Esophagus (tissue), 2 donors: Measurements from ENCODE around the gene SYT7. TPM values are rescaled to one million over a fixed set of nuclear protein-coding genes. Genes with fewer than 3 reads are reported as not detected.

ENCODE experiments used
- H3K27ac ChIP-seq, 2 donors: one replicate each; pipeline ENCODE4 v1.5.1; 2013; ENCODE audit warnings: low read depth in 2 of 2, mild to moderate bottlenecking in 2 of 2, inconsistent platforms in 1 of 2, low read length in 1 of 2, moderate library complexity in 1 of 2
- H3K27me3 ChIP-seq, 2 donors: one replicate each; pipeline ENCODE4 v1.6.1; 2013; ENCODE audit warnings: low read length in 2 of 2, control low read depth in 1 of 2, mild to moderate bottlenecking in 1 of 2; ENCODE audit not compliant: insufficient read depth in 2 of 2, control insufficient read depth in 1 of 2
- H3K36me3 ChIP-seq, 2 donors: one replicate each; pipeline ENCODE4 v1.6.1; 2013; ENCODE audit warnings: low read length in 1 of 2; ENCODE audit not compliant: control insufficient read depth in 2 of 2, insufficient read depth in 2 of 2
- H3K4me1 ChIP-seq, 2 donors: one replicate each; pipeline ENCODE4 v1.6.1; 2013; ENCODE audit warnings: low read length in 1 of 2; ENCODE audit not compliant: control insufficient read depth in 2 of 2, insufficient read depth in 2 of 2
- H3K4me3 ChIP-seq, 2 donors: one replicate each; pipeline ENCODE4 v1.5.1; 2013; ENCODE audit warnings: low read length in 2 of 2, mild to moderate bottlenecking in 2 of 2, low read depth in 1 of 2, moderate library complexity in 1 of 2
- H3K9me3 ChIP-seq, 2 donors: one replicate each; pipeline ENCODE4 v1.6.1; 2013; ENCODE audit warnings: mild to moderate bottlenecking in 2 of 2, low read depth in 1 of 2, low read length in 1 of 2, moderate library complexity in 1 of 2; ENCODE audit not compliant: control insufficient read depth in 2 of 2, insufficient read depth in 1 of 2
- WGBS, 2 donors: extraction: QIAGEN DNeasy Blood & Tissue Kit; methylation state at CpG; one replicate each; pipeline ENCODE4 v1.1.7; 2013; 5-methylcytosine and 5-hydroxymethylcytosine counted together
- polyA plus RNA-seq, 2 donors: library from polyadenylated mRNA; stranded (reverse); fragments of 200-250 nt; gene quantifications; one replicate each; pipeline ENCODE4 v1.2.3, GENCODE V29; 2013
- donor health status: healthy with polysubstance abuse.
- donor health status: Bipolar disorder and iron deficiency.

The SYT7 gene
- polyA plus RNA-seq, 2 donors: 1.3 to 2.2 TPM

DNA sequence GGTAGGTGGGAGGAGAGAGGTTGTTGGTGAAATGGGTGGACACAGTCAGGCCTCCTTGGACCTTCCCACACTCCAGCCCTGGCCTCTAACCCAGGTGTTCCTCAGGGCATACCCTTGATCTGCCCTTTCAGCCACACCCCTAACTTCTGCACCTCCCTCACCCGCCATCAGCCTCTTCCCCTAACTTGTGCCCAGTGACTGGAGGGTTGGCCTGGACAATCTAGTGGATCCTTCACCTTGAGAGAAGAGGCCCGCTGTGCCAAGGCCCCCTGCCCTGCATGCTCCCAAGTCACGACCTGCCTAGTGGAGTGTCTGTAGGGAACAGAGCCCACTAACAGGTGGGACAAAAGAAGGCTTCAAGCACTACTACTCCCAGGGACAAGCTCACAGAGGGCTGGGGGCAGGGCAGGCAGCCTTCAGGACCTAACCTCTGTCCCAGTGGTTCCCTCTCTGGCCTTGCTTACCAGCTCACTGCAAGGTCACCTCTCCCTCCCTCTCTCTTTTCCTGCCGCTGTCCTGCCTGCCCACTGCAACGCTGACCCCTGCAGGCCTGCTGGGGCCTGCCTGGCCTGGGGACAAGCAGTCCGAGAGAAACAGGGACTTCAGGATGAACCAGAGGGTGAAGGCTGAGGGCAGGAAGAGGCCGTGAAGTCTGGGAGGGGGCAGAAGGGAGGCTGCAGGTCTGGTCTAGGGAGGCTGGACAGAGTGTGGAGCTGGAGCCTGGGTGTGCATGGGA, 3.3 kb downstream of the SYT7 start:
- peaks cover 0 to 9% of the 10 kb centered on the region in 2 donors for H3K27me3 ChIP-seq
- WGBS, 2 donors: 72 to 77% methylated on average over 7 of the region's 7 CpGs

DNA sequence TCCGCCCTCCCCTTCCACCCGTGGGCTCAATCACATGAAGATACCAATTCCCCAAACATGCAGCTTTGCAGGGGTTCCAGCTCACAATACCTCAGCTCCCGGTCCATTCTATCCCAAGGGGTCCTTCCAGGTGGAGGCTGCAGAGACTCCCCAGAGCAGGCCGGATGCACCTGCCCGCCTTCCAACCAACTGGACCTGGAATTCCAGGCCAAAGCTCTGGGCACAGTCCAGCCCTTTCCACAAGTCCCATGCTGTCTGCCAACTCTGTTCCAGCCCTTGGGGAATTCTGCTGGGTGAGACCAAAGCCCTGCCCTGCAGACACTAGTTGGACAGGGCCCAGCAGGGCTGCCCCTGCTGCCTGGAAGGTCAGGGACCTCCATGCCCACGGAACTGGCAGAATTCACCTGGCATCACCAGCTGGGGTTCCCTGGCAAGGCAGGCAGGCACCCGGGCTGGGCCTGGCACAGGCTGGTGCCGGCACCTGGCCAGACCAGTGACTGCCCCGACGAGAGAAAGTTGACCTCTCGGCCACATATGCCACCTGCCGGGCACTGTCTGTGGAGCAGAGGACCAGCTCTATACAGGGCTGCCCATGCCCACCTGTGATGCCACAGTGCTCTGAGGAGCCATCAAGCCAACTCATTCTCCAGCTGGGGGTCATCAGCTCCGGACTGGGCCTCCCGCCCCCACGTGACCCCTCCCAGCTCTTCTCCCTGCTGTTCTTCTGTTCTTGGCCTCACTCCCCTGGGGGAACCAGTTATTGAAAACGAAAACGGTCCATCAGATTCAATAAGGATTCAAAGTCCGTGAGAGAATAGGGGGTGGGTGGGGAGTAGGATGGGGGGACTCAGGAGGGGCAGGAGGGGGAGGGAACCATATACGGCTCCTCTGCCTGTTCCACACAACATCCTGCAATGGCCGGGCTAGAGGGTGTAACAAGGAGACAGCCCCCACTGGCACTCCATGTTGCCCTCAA, 4.7 kb downstream of the SYT7 start:
- H3K4me1 ChIP-seq: peaks cover 0 to 5% of the 10 kb centered on the region in 2 donors
- H3K36me3 ChIP-seq: no peaks in the 10 kb centered on the region
- no peak overlapping the region for H3K27ac ChIP-seq
- WGBS, 2 donors: 70 to 73% methylated on average over 20 of the region's 20 CpGs
- H3K27me3 ChIP-seq: peaks cover 0 to 9% of the 10 kb centered on the region in 2 donors
- no peaks in the 10 kb centered on the region for H3K9me3 ChIP-seq
- H3K4me3 ChIP-seq: no peak overlapping the region

More for the DNA sequence above, 3.3 kb downstream of the SYT7 start:
- Histone ChIP-seq H3K4me1 (peaks cover 5 to 6% of the 10 kb centered on the region in 2 donors), H3K4me3 (no peak overlapping the region), H3K27ac (no peak overlapping the region), H3K36me3 (no peaks in the 10 kb centered on the region), H3K9me3 (no peaks in the 10 kb centered on the region)

DNA sequence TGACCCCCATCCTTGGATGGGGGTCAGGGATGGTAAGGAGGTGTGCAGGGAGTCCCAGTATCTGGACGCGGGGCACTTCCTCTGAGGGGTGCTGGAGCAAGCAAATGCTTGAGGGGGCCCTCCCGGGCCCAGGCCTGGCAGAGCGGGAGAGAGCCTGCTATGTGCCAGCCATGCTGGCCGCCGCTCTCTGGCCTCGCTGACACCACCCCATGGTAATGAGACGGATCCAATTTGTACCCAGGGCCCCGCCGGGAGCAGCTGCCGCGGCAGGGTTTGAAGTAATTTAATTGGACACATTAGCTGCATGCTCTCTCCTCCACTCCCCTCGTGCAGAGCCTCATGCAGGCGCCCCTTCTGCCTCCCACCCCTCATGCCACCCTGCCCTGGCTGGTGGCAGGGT, 6.3 kb downstream of the SYT7 start:
- H3K4me1 ChIP-seq: peaks cover 0 to under 1% of the 10 kb centered on the region in 2 donors
- no peaks in the 10 kb centered on the region for H3K9me3 ChIP-seq
- H3K27me3 ChIP-seq: peaks cover 0 to under 1% of the 10 kb centered on the region in 2 donors
- H3K4me3 ChIP-seq: no peak overlapping the region
- H3K36me3 ChIP-seq: no peaks in the 10 kb centered on the region
- 73 to 79% methylated on average over 14 of the region's 14 CpGs for WGBS, 2 donors
- H3K27ac ChIP-seq: no peak overlapping the region

- no peaks in the 10 kb centered on the region for H3K27me3 ChIP-seq
- WGBS, 2 donors: 63 to 66% methylated on average over 5 of the region's 5 CpGs
- no peaks in the 10 kb centered on the region for H3K36me3 ChIP-seq
- no peaks in the 10 kb centered on the region for H3K9me3 ChIP-seq
- no peak overlapping the region for H3K4me3 ChIP-seq
- H3K27ac ChIP-seq: no peak overlapping the region
- H3K4me1 ChIP-seq: peaks cover 0 to 2% of the 10 kb centered on the region in 2 donors
Observed at GRCh38 chr11:61572913-61573312, 8.0 kb downstream of the SYT7 start.

DNA sequence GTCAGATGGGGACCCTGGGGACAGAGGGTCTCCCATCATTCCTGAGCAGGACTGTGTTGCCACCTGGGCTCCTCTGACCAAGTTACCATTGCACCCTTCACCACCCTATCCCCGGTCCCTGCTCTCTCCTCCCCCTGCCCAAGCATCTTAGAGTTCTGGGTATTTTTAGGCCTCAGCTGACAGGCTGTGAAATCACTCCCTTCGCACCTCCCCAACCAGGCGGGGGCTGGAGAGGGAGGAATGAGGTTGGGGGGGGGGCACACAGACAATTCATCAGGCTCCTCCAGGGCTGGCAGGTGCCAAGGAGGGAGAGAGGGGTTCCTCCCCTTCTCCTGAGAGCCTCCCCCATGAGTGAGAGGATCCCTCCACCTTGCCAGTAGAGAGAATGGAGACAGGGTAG, 9.0 kb downstream of the SYT7 start:
- WGBS, 2 donors: 70 to 74% methylated on average over 3 of the region's 3 CpGs

DNA sequence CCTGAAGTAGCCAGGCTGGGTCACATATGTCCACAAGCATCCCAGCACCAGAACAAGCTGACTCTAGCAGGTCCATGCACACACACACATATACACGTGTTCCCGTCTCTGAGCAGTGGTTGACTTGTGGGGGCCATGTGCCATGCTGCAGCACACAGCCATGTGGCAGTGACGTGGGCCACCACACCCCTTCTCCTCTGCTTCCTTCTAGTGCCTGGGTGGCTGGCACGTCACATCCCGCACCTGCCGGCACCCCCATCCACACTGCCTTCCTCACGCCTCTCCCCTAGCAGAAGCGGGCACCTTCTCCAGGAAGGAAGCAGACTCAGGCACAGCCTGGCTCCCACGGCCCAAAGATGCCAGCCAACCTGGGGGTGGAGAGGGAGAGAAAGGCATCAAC, 9.5 kb downstream of the SYT7 start:
- 76 to 83% methylated on average over 9 of the region's 9 CpGs for WGBS, 2 donors
- H3K36me3 ChIP-seq: no peaks in the 10 kb centered on the region
- peaks cover 0 to 2% of the 10 kb centered on the region in 2 donors for H3K4me1 ChIP-seq
- H3K27ac ChIP-seq: no peak overlapping the region
- H3K27me3 ChIP-seq: no peaks in the 10 kb centered on the region
- no peaks in the 10 kb centered on the region for H3K9me3 ChIP-seq
- H3K4me3 ChIP-seq: no peak overlapping the region

More for the DNA sequence above, 9.0 kb downstream of the SYT7 start:
- Histone ChIP-seq H3K27ac (no peak overlapping the region), H3K4me3 (no peak overlapping the region), H3K4me1 (peaks cover 0 to 2% of the 10 kb centered on the region in 2 donors), H3K27me3 (no peaks in the 10 kb centered on the region), H3K36me3 (no peaks in the 10 kb centered on the region), H3K9me3 (no peaks in the 10 kb centered on the region)

DNA sequence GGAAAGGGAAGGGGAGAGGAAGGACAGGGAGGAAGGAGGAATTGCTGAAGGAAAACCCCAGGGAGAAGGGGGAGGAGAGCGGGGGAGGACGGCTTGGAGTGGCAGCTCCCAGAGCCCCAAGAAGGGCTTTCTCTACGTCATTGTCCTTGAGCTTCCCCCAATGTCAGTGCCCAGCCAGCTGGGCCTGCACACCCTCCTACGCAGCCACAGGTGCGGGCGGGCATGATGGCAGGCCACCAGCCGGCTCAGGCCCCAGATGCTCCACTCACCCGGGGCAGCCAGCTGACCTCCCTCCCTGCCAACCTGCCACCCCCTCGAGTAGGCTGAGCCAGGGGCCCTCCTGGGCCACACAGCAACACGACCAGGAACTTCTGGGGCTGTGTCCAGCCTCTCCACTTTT, 11.2 kb downstream of the SYT7 start:
- H3K4me1 ChIP-seq: peaks cover 0 to 2% of the 10 kb centered on the region in 2 donors
- H3K27me3 ChIP-seq: no peaks in the 10 kb centered on the region
- no peaks in the 10 kb centered on the region for H3K9me3 ChIP-seq
- no peaks in the 10 kb centered on the region for H3K36me3 ChIP-seq
- H3K4me3 ChIP-seq: no peak overlapping the region
- H3K27ac ChIP-seq: no peak overlapping the region
- WGBS, 2 donors: 57 to 58% methylated on average over 10 of the region's 10 CpGs

DNA sequence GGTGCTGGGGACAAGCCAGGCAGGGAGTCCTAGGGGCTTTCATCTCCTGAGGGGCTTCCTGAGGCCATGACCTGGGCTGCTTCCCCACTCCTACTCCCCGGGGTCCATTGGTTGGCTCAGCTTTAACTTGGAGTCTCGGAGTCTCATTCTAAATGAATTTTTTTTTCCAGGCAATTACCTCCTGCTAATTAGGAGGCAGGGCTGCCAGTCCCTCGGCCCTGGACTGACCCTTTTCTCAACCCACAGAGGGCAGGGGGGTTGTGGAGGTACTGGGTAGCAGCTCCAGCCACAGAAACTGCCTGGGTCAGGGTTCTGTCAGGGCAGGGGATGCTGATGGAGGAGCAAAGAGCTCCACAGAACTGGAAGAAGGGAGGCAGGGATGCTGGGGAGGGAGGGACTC, 11.9 kb downstream of the SYT7 start:
- 36 to 49% methylated on average over 3 of the region's 3 CpGs for whole genome bisulfite sequencing, 2 donors
- H3K27me3 ChIP-seq: no peaks in the 10 kb centered on the region
- H3K36me3 ChIP-seq: no peaks in the 10 kb centered on the region
- no peak overlapping the region for H3K4me3 ChIP-seq
- H3K9me3 ChIP-seq: no peaks in the 10 kb centered on the region
- H3K27ac ChIP-seq: no peak overlapping the region
- H3K4me1 ChIP-seq: peaks cover 0 to 2% of the 10 kb centered on the region in 2 donors

- Histone ChIP-seq H3K36me3 (no peaks in the 10 kb centered on the region), H3K27me3 (peaks cover 0 to 2% of the 10 kb centered on the region in 2 donors)
- WGBS, 2 donors: 4 to 5% methylated on average over 36 to 46 of the region's 46 CpGs
Observed at GRCh38 chr11:61567286-61568061, 13.4 kb downstream of the SYT7 start.

More at GRCh38 chr11:61567286-61568061, 13.4 kb downstream of the SYT7 start:
- H3K27ac ChIP-seq: no peak overlapping the region
- no peaks in the 10 kb centered on the region for H3K9me3 ChIP-seq
- peaks cover 0 to 2% of the 10 kb centered on the region in 2 donors for H3K4me1 ChIP-seq
- no peak overlapping the region for H3K4me3 ChIP-seq
